NT2/D1 (cell line): ENCODE data around the gene RNF217.

Source experiments
- DNase-seq: peaks from one replicate; pipeline ENCODE4 v3.0.0-alpha.2; 2011; ENCODE audit warnings: low read depth, low spot score
- H3K27me3 ChIP-seq: 2 replicates; pipeline ENCODE4 v1.6.0; 2011; ENCODE audit warnings: mild to moderate bottlenecking; ENCODE audit not compliant: insufficient read length, insufficient read depth
- H3K36me3 ChIP-seq: 2 replicates; pipeline ENCODE4 v1.6.1; 2011; ENCODE audit warnings: mild to moderate bottlenecking, low read length, mixed read lengths; ENCODE audit not compliant: insufficient read depth, insufficient read length
- H3K4me1 ChIP-seq: 2 replicates; pipeline ENCODE4 v1.5.1; 2011; ENCODE audit not compliant: insufficient read depth, insufficient read length
- H3K4me3 ChIP-seq: 2 replicates; pipeline ENCODE4 v1.5.1; 2011; ENCODE audit warnings: low read depth; ENCODE audit not compliant: insufficient read length
- H3K9ac ChIP-seq: 2 replicates; pipeline ENCODE4 v1.6.0; 2011; ENCODE audit warnings: low read depth; ENCODE audit not compliant: insufficient read length
- H3K9me3 ChIP-seq: 2 replicates; pipeline ENCODE4 v1.5.1; 2011; ENCODE audit warnings: mild to moderate bottlenecking, low read length; ENCODE audit not compliant: insufficient read depth
- SUZ12 ChIP-seq: IDR thresholded peaks from 2 replicates; pipeline ENCODE4 v1.6.1; 2011; ENCODE audit not compliant: insufficient read length, insufficient read depth; ENCODE audit errors: extremely low read depth
- YY1 ChIP-seq: IDR thresholded peaks from 2 replicates; pipeline ENCODE4 v1.6.1; 2011; ENCODE audit not compliant: insufficient read length, insufficient read depth
- ZNF274 ChIP-seq: IDR thresholded peaks from 2 replicates; pipeline ENCODE4 v1.6.1; 2011; ENCODE audit warnings: mild to moderate bottlenecking, low read depth, low read length

The RNF217 gene

GRCh38 chr6:124991764-124992295, 29.6 kb downstream of the RNF217 start:
- Histone ChIP-seq H3K9ac (no peak overlapping the region), H3K27me3 (no peaks in the 10 kb centered on the region), H3K36me3 (peaks cover 3% of the 10 kb centered on the region), H3K4me1 (no peaks in the 10 kb centered on the region), H3K4me3 (no peak overlapping the region), H3K9me3 (no peaks in the 10 kb centered on the region)
- TF ChIP-seq YY1 (no peak), ZNF274 (no peak), SUZ12 (no peak)
- DNase-seq: no peak

- Histone ChIP-seq H3K27me3 (no peaks in the 10 kb centered on the region), H3K4me1 (no peaks in the 10 kb centered on the region), H3K36me3 (no peaks in the 10 kb centered on the region)
These were observed 31.1 kb downstream of the RNF217 start for GRCh38 chr6:124993327-124993726.

GRCh38 chr6:124994648-124995047, 32.4 kb downstream of the RNF217 start:
- H3K9me3 ChIP-seq: no peaks in the 10 kb centered on the region
- no peak for TF ChIP-seq ZNF274
- TF ChIP-seq YY1: no peak
- TF ChIP-seq SUZ12: no peak
- H3K27me3 ChIP-seq: no peaks in the 10 kb centered on the region
- no peaks in the 10 kb centered on the region for H3K36me3 ChIP-seq
- no peak for DNase-seq
- no peak overlapping the region for H3K9ac ChIP-seq
- H3K4me3 ChIP-seq: no peak overlapping the region
- H3K4me1 ChIP-seq: no peaks in the 10 kb centered on the region

More at GRCh38 chr6:124993327-124993726, 31.1 kb downstream of the RNF217 start:
- TF ChIP-seq YY1: no peak
- no peak for TF ChIP-seq ZNF274
- TF ChIP-seq SUZ12: no peak
- no peaks in the 10 kb centered on the region for H3K9me3 ChIP-seq
- H3K9ac ChIP-seq: no peak overlapping the region
- no peak for DNase-seq
- H3K4me3 ChIP-seq: no peak overlapping the region

GRCh38 chr6:124995131-124995530, 32.9 kb downstream of the RNF217 start:
- no peak overlapping the region for H3K9ac ChIP-seq
- no peak for TF ChIP-seq YY1
- TF ChIP-seq SUZ12: no peak
- TF ChIP-seq ZNF274: no peak
- H3K4me3 ChIP-seq: no peak overlapping the region
- H3K36me3 ChIP-seq: no peaks in the 10 kb centered on the region
- H3K4me1 ChIP-seq: no peaks in the 10 kb centered on the region
- no peaks in the 10 kb centered on the region for H3K27me3 ChIP-seq
- H3K9me3 ChIP-seq: no peaks in the 10 kb centered on the region
- DNase-seq: no peak

GRCh38 chr6:124995645-124996325, 33.5 kb downstream of the RNF217 start:
- no peak overlapping the region for H3K9ac ChIP-seq
- TF ChIP-seq SUZ12 (no peak), ZNF274 (no peak), YY1 (no peak)
- no peaks in the 10 kb centered on the region for H3K36me3 ChIP-seq
- H3K27me3 ChIP-seq: no peaks in the 10 kb centered on the region
- no peaks in the 10 kb centered on the region for H3K9me3 ChIP-seq
- H3K4me1 ChIP-seq: no peaks in the 10 kb centered on the region
- DNase-seq: no peak
- H3K4me3 ChIP-seq: no peak overlapping the region

GRCh38 chr6:124996411-124996810, 34.2 kb downstream of the RNF217 start:
- no peaks in the 10 kb centered on the region for H3K9me3 ChIP-seq
- H3K4me3 ChIP-seq: no peak overlapping the region
- TF ChIP-seq SUZ12: no peak
- no peak for TF ChIP-seq ZNF274
- TF ChIP-seq YY1: no peak
- no peak for DNase-seq
- H3K4me1 ChIP-seq: no peaks in the 10 kb centered on the region
- no peaks in the 10 kb centered on the region for H3K36me3 ChIP-seq
- H3K27me3 ChIP-seq: no peaks in the 10 kb centered on the region
- no peak overlapping the region for H3K9ac ChIP-seq

GRCh38 chr6:124997196-124997875, 35.1 kb downstream of the RNF217 start:
- H3K9ac ChIP-seq: no peak overlapping the region
- TF ChIP-seq ZNF274 (no peak), YY1 (no peak), SUZ12 (no peak)
- no peaks in the 10 kb centered on the region for H3K27me3 ChIP-seq
- no peak for DNase-seq
- H3K4me1 ChIP-seq: no peaks in the 10 kb centered on the region
- H3K36me3 ChIP-seq: no peaks in the 10 kb centered on the region
- H3K9me3 ChIP-seq: no peaks in the 10 kb centered on the region
- no peak overlapping the region for H3K4me3 ChIP-seq
